A549 (cell line): ENCODE measurements around the gene THBS1.

Experiments
- CHD4 ChIP-seq: fragments of 200-600 bp; sonication (generic); IDR thresholded peaks from 2 replicates; pipeline ENCODE4 v1.6.1; 2016; ENCODE audit warnings: antibody characterized with exemption, mild to moderate bottlenecking, borderline replicate concordance
- EP300 ChIP-seq, 2 experiments: fragments of >200 bp; sonication (Bioruptor Twin); formaldehyde crosslinking; IDR thresholded peaks; 2 replicates in 1 of 2; 3 replicates in 1 of 2; pipeline ENCODE4 v1.6.1; 2016 to 2017
- HDAC2 ChIP-seq: fragments of 200-600 bp; sonication (generic); IDR thresholded peaks from 2 replicates; pipeline ENCODE4 v1.6.1; 2016
- TF ChIP-seq, protein P1 (sequence below): fragments of >200 bp; sonication (Bioruptor Twin); formaldehyde crosslinking; IDR thresholded peaks from 3 replicates; pipeline ENCODE4 v1.5.1; 2016

DNA sequence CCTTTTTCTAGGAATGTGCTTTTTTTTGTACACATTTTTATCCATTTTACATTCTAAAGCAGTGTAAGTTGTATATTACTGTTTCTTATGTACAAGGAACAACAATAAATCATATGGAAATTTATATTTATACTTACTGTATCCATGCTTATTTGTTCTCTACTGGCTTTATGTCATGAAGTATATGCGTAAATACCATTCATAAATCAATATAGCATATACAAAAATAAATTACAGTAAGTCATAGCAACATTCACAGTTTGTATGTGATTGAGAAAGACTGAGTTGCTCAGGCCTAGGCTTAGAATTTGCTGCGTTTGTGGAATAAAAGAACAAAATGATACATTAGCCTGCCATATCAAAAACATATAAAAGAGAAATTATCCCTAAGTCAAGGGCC, 16.5 kb downstream of the THBS1 start:
- TF ChIP-seq, protein P1, sequence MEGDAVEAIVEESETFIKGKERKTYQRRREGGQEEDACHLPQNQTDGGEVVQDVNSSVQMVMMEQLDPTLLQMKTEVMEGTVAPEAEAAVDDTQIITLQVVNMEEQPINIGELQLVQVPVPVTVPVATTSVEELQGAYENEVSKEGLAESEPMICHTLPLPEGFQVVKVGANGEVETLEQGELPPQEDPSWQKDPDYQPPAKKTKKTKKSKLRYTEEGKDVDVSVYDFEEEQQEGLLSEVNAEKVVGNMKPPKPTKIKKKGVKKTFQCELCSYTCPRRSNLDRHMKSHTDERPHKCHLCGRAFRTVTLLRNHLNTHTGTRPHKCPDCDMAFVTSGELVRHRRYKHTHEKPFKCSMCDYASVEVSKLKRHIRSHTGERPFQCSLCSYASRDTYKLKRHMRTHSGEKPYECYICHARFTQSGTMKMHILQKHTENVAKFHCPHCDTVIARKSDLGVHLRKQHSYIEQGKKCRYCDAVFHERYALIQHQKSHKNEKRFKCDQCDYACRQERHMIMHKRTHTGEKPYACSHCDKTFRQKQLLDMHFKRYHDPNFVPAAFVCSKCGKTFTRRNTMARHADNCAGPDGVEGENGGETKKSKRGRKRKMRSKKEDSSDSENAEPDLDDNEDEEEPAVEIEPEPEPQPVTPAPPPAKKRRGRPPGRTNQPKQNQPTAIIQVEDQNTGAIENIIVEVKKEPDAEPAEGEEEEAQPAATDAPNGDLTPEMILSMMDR: no peak
- TF ChIP-seq EP300 (IDR thresholded peaks at IDR 0.05) (no peak), CHD4 (no peak), HDAC2 (no peak)
